AG09319 (cell line): Measurements from ENCODE around the gene CCDC127.
"Not testable (repeated sequence)": the region's sequence is repeated elsewhere in the genome, so short reads cannot be mapped to it uniquely, and the experiment has no call there.

Experiments used
- DNase-seq: peaks from one replicate; pipeline ENCODE4 v3.0.0-alpha.2; 2010; ENCODE audit warnings: low read depth; ENCODE audit errors: extremely low read depth
- CTCF ChIP-seq: IDR thresholded peaks from 2 replicates; pipeline ENCODE4 v1.5.1; 2011; ENCODE audit warnings: low read depth, mild to moderate bottlenecking, inconsistent platforms, low read length, moderate library complexity

Gene CCDC127

DNA sequence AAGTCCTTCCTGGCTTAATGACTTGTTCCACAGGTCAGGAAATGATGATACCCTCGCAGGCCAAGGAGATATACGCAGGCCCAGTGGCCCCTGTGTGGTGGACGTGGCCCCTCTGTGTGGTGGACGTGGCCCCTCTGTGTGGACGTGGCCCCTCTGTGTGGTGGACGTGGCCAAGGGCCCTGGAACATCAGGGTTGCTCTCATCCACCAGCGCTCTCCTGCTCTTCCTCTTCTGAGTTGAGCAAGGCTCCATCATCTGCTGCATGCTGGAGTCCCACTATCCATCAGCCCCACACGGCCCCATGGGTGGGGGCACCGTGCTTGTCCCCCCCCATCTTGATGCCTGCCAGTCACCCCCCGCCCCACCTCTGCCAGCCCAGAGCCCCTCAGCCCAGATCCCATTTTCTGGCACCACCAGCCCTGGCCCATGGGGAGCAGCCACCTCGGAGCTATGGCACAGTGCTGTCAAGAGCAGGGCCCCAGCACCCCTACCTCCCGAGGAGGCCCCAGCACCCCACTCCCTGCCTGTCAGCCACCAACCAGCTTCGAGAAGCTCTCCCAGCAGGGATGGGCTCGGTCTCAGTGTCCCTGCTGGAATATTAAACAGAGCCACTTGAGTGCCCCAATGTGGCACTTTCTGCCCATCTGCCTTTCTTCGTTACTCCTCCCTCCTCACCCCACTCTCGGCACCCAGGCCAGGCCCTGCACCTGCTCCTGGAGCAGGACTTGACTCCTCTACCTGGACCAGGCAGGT is 18.6 kb downstream of the CCDC127 start:
- no peak for DNase-seq

GRCh38 chr5:198516-199196 is 19.3 kb downstream of the CCDC127 start:
- TF ChIP-seq CTCF, result no peak
- DNase-seq, result no peak

More for the DNA sequence above, 18.6 kb downstream of the CCDC127 start:
- no peak for TF ChIP-seq CTCF

- no peak for TF ChIP-seq CTCF
- DNase-seq, result no peak
These were observed 20.0 kb downstream of the CCDC127 start for GRCh38 chr5:197892-198489.

DNA sequence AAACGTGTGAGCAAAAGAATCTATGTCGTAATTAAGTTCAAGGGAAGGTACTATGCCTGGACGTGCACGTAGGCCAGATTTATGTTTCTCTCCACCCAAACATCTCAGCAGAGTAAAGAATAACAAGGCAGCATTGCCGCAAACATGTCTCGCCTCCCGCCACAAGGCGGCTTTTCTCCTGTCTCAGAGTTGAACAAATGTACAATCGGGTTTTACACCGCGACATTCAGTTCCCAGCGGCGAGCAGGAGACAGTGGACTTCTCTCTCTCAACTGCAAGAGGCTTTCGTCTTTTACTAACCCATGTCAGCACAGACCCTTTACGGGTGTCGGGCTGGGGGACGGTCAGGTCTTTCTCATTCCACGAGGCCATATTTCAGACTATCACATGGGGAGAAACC is 20.9 kb downstream of the CCDC127 start:
- DNase-seq, result not testable (repeated sequence)

DNA sequence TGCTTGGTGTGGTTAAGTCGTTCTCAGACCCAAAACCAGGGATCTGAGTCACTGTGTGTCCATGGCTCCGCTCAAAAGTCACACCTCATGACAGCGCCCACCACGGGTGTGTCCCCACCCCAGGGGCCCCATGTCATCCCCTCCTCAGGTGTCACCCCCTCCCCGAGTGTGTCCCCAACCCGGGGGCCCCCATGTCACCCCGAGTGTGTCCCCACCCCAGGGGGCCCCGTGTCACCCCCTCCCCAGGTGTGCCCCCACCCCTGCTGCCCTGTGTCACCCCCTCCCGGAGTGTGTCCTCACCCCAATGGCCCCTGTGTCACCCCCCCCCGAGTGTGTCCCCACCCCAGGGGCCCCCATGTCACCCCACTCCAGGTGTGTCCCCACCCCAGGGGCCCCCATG is 21.6 kb downstream of the CCDC127 start:
- no peak for TF ChIP-seq CTCF
- DNase-seq, result no peak

GRCh38 chr5:195401-196160 is 22.4 kb downstream of the CCDC127 start:
- TF ChIP-seq CTCF, result no peak
- DNase-seq, result no peak

GRCh38 chr5:194603-195209 is 23.2 kb downstream of the CCDC127 start:
- no peak for DNase-seq
- no peak for TF ChIP-seq CTCF
